HPDE6-E6E7 (cell line): ENCODE results near the gene DLG2.
"Not testable (repeated sequence)": the region's sequence is repeated elsewhere in the genome, so short reads cannot be mapped to it uniquely, and the experiment has no call there.

ENCODE experiments used
- DNase-seq: peaks from one replicate; pipeline ENCODE4 v3.0.0; 2011; ENCODE audit warnings: missing footprints; ENCODE audit errors: extremely low spot score

DLG2 gene

DNA sequence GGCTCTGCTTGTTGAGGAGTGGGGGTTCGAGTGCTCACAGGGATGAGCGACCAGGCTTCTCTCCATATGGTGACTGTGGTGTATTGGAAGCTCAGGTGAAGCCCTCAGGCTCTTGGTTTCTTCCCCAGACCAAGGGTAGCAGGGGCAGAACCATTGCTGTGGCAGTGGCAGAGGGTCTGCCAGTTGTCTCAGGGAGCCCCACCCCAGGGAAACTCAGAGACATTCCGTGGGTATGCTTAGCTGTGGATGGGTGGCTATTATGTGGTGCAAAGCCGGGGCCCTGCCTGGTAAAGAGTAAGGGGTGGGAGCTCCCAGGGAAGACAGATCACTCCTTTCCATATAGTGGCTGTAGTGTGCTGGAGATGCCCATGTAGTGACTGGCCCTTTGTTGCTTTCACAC is 167.8 kb downstream of the DLG2 start:
- no peak for DNase-seq

DNA sequence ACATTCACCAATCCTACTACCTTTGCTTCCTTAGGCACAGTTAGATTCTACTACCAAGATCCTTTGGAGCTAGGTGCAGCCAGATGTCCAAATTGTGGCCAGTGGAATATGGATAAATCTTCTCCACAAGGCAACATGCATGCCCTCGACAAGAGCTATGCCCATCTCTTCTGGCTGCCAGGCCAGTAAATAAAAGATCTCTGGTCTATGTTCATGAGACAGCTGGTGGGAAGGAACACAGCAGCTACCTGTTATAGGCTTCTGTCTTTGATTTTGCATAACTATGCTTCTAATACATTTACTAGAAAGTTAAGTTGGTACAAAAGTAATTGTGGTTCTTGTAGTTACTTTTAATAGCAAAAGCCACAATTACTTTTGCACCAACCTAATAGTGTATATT is 182.7 kb downstream of the DLG2 start:
- no peak for DNase-seq

DNA sequence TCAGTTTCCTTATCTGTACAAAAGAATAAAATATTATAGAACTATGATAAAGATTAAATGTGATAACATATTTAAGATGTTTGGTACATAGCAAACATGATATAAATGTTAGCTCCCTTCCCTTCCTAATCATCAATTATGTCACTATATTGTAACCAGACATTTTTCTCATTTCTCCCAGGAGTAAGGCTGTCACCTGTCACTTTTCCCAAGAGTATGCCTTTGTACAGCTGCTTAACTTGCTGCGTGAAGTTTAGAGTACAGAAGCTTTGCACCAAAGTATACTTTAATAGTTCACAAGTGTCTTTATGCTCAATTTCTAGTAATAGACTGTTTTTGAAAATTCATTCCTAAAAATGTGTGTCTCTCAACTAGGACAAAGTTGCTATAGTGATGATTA is 186.9 kb downstream of the DLG2 start:
- no peak for DNase-seq

DNA sequence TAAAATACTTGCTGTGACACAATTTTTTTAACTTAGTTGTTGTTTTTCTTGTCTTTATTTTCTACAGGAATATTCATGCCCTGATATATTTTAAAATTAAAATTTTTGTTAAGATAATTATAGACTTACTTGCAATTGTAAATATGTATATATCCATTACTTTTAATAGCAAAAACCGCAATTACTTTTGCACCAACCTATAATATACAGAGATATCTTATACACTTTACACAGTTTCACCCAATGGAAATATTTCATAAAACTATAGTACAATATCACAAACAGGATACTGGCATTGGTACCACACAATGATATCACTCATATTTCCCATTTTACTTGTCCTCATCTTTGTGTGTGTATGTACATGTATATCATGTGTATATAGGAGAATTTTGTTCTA is 188.8 kb downstream of the DLG2 start:
- no peak for DNase-seq

DNA sequence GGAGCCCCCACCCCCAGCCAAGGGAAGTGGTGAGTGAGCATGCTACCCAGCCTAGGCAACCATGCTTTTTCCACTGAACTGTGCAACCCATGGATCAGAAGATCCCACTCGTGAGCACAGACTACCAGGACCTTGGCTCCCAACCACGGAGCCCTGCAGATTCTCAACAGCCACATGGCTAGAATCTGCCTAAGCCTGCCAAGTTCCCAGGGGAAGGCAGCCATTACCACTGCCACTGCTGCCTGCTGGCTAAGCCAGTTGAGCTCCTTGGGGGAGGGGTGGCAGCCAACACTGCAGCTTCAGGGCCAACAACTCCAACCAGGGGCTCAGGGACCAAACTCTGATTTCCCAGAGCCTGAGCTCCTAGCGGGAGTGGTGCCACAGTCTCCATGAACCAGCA is 195.8 kb downstream of the DLG2 start:
- DNase-seq: no peak

DNA sequence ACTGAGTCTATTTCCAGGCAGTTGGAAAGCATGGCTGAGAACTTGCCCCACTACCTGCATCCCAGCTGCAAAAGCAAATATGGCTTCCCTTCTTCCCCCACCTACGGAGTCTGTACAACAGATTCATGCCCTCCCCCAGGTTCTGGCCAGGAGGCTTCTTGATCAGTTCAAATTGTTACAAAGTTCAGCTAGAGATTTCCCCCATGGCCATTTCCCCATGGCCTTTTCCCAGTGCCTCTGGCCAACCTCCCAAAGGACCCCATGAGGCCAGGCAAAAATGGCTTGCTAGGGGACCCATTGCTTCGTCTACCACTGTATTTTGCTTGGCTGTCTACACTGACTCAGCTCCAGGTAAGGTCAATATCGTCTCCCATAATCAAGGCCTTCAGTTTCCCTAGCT is 203.3 kb downstream of the DLG2 start:
- DNase-seq: no peak

DNA sequence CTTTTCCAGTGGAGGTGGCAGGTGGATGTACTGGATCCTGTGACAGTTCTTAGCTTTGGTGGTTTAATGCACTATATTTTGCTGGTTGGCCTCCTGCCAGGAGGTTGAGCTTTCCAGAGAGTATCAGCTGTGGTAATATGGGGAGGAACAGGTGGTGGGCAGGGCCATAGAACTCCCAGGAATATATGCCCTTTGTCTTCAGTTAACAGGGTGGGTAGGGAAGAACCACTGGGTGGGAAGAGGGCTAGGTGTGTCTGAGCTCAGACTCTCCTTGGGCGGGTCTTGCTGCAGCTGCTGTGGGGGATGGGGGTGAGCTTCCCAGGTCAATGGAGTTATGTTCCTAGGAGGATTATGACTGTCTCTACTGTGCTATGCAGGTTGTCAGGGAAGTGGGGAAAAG is 203.8 kb downstream of the DLG2 start:
- no peak for DNase-seq

DNA sequence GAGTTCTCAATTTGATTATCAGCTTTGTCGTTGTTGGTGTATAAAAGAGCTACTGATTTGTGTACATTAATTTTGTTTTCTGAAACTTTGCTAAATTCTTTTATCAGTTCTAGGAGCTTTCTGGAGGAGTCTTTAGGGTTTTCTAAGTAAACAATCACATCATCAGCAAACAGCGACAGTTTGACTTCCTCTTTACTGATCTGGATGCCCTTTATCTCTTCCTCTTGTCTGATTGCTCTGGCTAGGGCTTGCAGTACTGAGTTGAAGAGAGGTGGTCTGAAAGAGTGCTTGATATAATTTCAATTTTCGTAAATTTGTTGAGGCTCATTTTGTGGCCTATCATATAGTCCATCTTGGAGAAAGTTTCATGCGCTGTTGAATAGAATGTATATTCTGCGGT is 213.0 kb downstream of the DLG2 start:
- DNase-seq: no peak

DNA sequence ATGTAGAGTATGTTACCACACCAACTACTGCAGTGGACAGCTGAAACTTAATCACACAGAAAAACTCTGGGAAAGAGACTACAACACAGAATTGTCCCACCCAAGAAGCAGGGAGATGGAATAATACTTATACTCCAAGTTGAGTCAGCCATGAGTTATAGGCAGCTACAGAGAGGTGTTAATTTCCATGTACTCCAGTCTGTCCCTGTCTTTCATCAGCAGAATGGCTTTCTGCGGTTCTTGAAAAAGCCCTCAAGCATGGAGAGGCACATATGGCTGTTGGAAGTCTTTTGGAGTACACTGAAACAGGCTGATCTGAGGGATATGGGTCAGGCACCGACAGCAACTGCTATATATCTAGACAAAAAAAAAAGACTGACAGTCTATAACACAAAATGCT is 219.5 kb downstream of the DLG2 start:
- DNase-seq: no peak

DNA sequence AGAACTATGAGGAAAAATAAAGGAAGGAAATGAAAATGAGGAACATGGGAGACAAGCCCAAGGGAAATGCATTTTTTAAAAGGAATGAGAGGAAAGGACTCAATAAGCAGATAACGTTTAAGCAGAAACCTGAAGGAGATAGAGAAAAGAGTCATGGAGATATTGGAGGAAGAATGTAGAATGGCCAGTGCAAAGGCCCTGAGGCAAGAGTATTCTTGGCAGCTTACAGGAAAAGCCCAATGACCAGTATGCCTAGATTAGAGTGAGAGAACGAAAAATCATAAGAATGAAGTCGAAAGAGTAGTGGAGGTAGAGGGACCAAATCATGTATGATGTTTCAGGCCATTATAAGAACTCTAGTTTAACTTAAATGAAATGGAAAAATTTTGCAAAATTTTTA is 220.3 kb downstream of the DLG2 start:
- DNase-seq: no peak

DNA sequence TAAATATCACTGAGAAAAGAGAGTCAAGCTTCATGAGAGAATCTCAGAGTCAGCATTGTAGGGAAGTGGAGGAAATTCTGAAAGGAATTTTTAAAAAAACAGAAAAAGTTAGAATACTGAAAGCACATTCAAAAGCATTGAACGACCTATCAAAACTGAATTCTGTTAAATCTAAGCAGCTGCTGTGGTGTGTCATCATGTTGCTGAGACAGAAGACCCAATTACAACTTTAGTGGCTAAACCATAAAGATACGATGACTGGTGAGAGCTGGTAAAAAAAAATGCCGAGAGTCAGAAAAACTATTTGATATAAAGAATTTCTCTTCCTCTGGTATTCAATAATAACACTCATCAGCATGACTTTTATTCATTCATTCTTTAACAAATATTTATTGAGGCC is 220.8 kb downstream of the DLG2 start:
- DNase-seq: no peak

DNA sequence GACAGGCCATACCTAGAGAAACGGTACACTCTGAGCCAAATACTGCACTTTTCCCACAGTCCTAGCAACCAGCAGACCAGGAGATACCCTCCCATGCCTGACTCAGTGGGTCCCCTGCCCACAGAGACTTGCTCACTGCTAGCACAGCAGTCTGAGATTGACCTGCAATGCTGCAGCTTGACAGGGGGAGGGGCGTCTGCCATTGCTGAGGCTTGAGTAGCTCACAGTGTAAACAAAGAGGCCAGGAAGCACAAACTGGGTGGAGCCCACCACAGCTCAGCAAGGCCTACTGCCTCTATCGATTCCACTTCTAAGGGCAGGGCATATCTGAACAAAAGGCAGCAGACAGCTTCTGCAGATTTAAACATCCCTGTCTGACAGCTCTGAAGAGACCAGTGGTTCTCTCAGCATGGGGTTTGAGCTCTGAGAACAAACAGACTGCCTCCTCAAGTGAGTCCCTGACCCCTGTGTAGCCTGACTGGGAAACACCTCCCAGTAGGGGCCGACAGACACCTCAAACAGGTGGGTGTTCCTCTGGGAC is 231.6 kb downstream of the DLG2 start:
- not testable (repeated sequence) for DNase-seq

DNA sequence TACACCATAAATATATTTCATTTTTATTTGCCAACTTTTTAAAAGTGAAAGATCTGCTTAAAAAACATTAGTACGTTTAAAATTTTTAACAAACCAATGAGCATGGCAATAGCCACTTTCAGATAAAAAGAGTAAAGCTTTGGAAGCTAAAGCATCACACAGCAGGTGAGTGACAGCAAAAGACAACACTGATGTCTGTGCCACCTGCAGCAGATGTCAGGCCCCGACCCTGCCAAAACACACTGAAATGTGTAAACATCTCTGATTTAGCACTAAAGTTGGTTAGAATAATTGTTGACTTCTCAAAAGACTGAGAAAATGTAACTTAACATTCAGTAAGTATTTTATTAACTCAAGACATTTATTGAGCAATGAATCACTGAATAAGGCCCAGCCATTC is 232.9 kb downstream of the DLG2 start:
- no peak for DNase-seq

DNA sequence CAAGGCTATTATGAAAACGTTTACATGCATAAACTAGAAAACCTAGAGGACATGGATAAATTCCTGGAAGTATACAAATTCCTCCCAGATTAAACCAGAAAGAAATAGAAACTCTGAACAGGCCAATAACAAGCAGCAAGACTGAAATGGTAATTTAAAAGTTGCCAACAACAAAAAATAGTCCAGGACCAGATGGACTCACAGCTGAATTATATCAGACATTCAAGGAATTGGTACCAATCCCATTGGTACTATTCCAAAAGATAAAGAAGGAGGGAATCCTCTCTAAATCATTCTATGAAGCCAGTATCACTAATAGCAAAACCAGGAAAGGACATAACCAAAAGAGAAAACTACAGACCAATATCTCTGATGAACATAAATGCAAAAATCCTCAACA is 236.0 kb downstream of the DLG2 start:
- no peak for DNase-seq

DNA sequence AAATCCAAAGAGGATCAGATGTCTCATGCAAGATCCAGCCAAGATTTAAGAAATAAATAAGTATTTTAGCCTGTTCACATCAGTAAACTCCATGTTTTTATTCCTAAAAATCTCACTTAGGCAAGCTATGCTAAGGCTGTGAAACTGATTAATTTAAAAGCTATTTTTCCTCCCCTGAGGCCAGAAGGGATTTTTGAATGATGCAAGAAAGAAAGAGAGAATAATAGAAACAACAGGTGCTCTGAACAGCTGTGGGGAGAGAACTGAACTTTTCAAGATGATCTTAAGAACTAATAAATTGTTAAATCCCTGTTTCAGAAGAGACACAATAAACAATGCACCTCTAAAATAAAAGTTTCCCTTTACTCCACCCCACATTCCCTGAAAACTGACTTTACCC is 241.6 kb downstream of the DLG2 start:
- DNase-seq: no peak

DNA sequence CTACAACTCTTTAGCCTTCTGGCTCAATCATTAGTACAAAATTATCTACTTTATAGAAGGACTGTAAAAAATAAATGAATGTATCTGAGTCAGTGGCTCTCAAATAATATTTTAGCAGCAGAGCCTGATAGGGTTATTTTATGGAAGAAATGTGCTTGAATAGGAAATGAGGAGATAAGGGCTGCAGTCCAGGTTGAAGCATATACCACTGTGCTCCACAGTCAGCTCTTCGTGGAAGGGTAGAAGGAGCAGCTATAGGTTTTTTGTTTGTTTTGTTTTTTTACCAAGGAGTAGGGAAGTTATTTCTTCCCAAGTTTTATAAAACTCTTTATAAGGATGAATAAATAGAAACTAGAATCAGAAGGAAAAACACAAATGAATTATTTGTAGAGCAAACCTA is 242.0 kb downstream of the DLG2 start:
- DNase-seq: no peak

DNA sequence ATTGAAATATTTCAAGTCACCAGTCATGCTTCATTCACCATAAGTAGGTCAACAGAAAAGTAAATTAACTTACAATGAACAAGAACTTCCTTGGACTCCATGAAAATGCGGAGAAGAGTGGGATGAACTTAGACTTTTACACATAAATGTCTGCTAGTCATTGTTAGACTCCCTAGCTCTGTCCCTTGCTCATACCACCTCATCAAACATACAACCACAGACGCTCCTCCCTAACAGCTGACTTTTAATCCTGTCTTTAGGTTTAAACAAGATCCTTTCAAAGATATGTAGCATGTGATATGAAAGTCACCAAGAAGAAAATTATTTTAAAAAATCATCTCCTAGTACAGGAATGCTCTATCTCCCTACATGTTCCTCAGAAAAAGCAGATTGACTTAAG is 248.1 kb downstream of the DLG2 start:
- no peak for DNase-seq

DNA sequence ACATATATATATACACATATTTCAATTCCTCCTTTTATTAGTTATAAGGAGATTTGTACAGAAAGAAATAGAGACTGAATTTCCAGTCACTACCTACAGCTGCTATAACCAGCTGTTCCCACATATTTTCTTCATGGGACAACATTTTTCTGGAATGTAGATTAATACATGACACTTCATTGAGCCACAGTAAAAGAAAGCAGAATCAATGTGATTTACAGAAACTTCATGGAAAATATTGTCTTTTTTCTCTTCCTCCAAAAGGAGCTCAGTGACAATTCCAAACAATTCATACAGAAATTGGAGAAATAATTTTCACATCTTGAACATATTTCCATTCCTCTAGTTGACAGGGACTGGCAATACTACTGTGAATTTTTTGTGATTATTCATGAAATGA is 249.2 kb downstream of the DLG2 start:
- no peak for DNase-seq

DNA sequence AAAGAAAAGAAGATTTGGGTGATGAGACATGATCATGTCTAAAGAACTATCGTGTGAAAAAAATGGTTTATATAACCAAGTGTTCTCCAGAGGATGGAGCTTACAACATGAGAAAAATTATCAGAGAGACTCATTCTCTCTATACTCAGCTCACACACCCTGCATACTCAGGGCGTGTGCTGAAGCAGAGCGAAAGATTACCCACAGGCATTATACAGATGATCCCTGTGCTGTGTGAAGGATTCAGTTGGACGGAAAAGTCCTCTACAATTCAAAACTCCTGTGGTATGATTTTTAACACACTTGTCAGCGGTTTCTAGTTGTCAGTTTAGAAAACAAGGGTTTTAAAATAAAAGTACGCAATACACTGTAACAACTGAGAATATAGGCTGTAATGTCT is 267.3 kb downstream of the DLG2 start:
- no peak for DNase-seq

DNA sequence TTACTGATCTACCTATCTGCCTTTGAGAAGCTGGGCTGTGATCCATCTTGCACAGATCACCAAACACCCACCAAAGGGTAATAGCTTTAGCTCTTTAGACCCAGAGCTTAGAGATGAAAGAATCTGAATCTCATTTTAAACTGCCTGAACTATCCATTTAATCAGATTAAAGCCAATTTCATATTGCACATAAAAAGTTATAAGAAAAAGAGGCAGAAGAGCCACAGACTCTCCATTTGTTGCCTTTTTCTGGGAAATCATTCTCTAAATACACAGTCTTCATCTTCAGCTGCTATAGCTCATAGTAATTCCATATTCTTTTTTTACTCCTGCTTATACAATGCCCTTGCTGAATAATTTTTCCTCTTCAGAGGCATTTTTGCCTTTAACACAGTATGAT is 271.2 kb downstream of the DLG2 start:
- no peak for DNase-seq

DNA sequence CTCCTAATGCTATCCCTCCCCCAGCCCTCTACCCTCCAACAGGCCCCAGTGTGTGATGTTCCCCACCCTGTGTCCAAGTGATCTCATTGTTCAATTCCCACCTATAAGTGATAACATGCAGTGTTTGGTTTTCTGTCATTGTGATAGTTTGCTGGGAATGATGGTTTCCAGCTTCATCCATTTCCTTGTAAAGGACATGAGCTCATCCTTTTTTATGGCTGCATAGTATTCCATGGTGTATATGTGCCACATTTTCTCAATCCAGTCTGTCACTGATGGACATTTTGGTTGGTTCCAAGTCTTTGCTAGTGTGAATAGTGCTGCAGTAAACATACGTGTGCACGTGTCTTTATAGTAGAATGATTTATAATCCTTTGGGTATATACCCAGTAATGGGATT is 277.6 kb downstream of the DLG2 start:
- DNase-seq: not testable (repeated sequence)

DNA sequence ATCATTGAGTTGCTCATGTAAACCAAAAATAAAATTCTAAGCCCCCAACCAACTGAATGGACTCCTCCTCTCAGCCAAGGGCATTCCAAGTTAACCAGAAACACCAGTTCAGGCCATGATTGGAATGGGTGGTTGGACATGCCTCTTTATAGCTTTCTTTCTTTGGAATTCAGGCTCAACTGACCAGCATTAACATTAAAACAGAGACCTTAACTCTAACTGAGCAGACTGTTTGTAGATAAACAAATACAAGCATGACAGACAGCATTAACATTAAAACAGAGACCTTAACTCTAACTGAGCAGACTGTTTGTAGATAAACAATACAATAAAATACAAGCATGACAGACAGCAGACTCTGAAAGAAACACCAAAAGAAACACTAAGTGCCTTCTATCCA is 278.2 kb downstream of the DLG2 start:
- no peak for DNase-seq

DNA sequence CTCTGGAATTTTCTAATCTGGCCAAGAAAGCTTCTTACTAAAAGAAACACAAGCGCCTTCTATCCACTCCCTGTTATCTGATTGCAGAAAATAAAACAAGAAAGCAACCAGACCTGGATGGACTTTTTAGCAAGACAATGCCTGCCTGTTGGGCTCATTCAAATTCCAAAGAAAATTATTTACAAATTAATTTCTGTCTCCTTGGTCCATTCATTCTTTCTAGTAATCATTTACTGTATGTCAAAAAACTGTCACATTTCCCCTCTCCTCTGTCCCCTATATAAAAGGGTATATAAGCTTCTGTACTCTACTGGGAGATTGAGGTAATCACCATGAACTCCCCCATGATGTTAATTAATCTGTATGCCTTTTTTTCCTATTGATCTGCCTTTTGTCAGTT is 279.9 kb downstream of the DLG2 start:
- DNase-seq: no peak

DNA sequence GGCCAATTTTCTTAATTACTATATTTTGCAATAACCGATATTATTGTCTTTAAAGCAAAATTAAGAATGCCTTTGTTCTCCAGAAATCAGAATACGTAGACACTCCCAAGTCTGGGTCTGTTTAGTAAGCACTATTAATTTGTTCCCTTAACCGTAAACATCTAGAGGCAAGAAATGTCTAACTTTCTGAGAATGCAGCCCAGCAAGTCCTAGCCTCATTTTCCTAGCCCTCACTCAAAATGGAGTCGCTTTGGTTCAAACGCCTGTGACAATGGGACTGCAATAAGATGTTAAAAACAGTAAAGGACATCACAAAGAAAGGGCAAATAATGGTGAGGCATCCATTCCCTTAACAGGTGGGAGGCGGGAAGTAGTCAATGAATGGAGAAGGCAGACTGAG is 280.7 kb downstream of the DLG2 start:
- DNase-seq: no peak

DNA sequence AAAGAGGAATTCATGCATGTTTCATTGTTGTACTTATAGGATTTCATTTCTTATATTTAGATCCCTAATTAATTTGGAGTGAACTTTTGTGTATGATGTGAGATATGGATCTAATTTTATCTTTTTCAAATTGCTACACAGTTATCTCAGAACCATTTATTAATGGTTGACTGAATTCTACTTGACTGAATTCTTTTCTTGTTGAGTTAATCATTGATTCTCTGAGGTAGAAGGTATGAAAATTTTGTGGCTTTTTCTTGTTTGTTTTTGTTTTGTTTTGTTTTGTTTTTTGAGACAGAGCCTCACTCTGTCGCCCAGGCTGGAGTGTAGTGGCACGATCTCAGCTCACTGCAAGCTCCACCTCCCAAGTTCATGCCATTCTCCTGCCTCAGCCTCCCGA is 286.3 kb downstream of the DLG2 start:
- not testable (repeated sequence) for DNase-seq
